ENCODE results near the gene DCX. TPM values are rescaled to one million over a fixed set of nuclear protein-coding genes. Genes with fewer than 3 reads are reported as not detected.

DCX gene
- total and polyA plus RNA-seq, 3 donors from 2014 or later = 0.16 to 0.44 (median 0.19) TPM

DNA sequence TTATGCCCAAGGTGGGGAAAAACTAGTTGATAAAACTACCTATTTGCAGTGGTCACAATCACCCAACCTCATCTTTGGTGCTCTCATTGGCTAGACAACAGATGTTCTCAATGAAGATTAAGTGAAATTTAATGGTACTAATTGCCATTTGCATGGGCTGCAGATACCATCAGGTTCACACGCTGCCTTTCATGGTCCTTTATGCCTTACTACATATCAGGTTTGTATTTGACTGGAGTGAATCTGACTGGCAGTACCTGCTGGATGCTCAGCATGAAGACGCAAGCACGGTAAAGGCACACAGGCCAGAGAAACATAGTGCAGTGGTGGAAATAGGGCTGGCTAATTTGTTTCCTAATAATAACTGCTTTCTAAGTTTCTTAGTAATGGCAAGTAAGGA, 48.3 kb downstream of the DCX start:
- Histone ChIP-seq H3K9me3 (no peaks in the 10 kb centered on the region), H3K36me3 (ENCODE audit: low read depth, missing control alignments) (no peaks in the 10 kb centered on the region), H3K4me1 (no peaks in the 10 kb centered on the region), H3K27me3 (no peaks in the 10 kb centered on the region), H3K27ac (no peak overlapping the region), H3K4me3 (no peak overlapping the region)
- intact Hi-C loops (cut with DNase I; ENCODE audit: low total_unique reads) = no loop called here
- TF ChIP-seq POLR2A (IDR thresholded peaks at IDR 0.05) = no peak
- TF ChIP-seq, protein P1, sequence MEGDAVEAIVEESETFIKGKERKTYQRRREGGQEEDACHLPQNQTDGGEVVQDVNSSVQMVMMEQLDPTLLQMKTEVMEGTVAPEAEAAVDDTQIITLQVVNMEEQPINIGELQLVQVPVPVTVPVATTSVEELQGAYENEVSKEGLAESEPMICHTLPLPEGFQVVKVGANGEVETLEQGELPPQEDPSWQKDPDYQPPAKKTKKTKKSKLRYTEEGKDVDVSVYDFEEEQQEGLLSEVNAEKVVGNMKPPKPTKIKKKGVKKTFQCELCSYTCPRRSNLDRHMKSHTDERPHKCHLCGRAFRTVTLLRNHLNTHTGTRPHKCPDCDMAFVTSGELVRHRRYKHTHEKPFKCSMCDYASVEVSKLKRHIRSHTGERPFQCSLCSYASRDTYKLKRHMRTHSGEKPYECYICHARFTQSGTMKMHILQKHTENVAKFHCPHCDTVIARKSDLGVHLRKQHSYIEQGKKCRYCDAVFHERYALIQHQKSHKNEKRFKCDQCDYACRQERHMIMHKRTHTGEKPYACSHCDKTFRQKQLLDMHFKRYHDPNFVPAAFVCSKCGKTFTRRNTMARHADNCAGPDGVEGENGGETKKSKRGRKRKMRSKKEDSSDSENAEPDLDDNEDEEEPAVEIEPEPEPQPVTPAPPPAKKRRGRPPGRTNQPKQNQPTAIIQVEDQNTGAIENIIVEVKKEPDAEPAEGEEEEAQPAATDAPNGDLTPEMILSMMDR (IDR thresholded peaks at IDR 0.05) = no peak
- WGBS, 2 donors = 83 to 100% methylated on average over 1 to 3 of the region's 3 CpGs
- DNase-seq = no peak

DNA sequence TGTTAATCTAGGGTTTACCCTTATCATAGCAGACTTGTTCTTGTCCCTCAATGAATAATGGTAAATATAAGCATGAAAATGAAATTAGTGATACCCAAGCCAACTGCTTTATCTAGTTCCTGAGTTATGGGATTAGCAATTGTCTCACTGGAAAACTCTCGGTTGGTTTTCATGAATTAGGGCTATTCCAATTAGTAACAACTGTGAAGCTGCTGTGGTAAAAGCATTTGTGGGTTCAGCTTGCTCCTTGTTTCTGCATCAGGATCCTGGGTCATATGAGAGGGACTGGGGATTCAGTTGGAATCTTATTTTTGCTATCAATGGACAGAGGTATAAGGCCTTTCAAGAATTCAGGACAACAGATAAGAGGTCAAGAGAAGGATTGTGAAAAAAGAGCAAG, 50.2 kb downstream of the DCX start:
- no peak overlapping the region for H3K27ac ChIP-seq
- WGBS, 2 donors = 64 to 80% methylated on average over 1 of the region's 1 CpG
- intact Hi-C loops (cut with DNase I; ENCODE audit: low total_unique reads) = no loop called here
- TF ChIP-seq, protein P1 (IDR thresholded peaks at IDR 0.05) = no peak
- no peak for TF ChIP-seq POLR2A (IDR thresholded peaks at IDR 0.05)
- no peak for DNase-seq
- no peak overlapping the region for H3K4me3 ChIP-seq
- H3K27me3 ChIP-seq = no peaks in the 10 kb centered on the region
- no peaks in the 10 kb centered on the region for H3K9me3 ChIP-seq
- H3K36me3 ChIP-seq (ENCODE audit: low read depth, missing control alignments) = no peaks in the 10 kb centered on the region
- no peaks in the 10 kb centered on the region for H3K4me1 ChIP-seq

DNA sequence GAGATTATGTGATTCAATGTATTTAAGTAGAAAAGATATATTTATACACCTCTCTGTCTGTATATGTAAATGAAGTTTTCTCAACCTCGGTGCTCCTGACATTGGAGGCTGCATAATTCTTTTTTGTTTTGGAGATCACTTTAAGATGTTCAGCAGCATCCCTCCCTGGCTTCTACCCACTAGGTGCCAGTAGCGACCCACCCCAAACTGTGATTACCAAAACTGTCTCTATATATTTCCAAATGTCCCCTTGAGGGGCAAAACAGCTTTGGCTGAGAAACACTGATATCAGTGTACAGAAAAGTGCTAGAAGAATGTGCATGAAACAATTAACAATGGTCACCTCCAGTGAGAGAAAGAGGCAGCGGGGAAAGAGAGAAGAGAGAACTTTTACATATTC, 51.2 kb downstream of the DCX start:
- H3K4me3 ChIP-seq = no peak overlapping the region
- TF ChIP-seq, protein P1 (IDR thresholded peaks at IDR 0.05) = no peak
- no peak for TF ChIP-seq POLR2A (IDR thresholded peaks at IDR 0.05)
- no peaks in the 10 kb centered on the region for H3K9me3 ChIP-seq
- H3K36me3 ChIP-seq (ENCODE audit: low read depth, missing control alignments) = no peaks in the 10 kb centered on the region
- no peak overlapping the region for H3K27ac ChIP-seq
- no peaks in the 10 kb centered on the region for H3K4me1 ChIP-seq
- intact Hi-C loops (cut with DNase I; ENCODE audit: low total_unique reads) = no loop called here
- H3K27me3 ChIP-seq = no peaks in the 10 kb centered on the region
- 57 to 78% methylated on average over 3 of the region's 3 CpGs for WGBS, 2 donors
- no peak for DNase-seq

DNA sequence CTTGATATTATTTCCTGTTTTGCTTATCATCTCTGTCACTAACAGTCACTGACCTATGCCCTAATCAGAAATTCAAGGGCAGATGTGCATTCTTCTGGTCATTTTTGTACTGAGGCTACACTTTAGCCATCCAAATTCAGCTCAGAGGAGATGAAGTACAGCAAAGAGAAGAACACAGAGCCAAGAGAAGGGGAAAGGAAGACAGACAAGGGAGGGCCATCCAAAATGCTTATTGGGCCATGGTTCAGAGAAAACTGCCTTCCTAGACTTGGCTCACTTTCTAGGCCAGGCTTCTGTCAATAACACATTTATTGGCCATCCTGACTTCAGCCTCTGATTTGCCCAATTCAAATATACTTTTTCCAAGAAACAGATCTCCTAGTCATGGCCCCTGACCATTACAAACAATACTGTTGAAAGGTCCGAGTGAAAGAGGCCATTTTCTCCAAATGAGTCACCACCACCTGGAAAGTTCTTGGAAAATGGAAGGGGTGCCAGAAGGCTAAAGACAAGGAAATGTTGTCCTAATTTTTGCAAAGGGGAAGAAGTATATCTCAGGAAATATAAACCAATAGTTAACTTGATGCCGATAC, 56.4 kb downstream of the DCX start:
- Histone ChIP-seq H3K27ac (no peak overlapping the region), H3K4me1 (no peaks in the 10 kb centered on the region), H3K4me3 (no peak overlapping the region), H3K36me3 (ENCODE audit: low read depth, missing control alignments) (no peaks in the 10 kb centered on the region), H3K27me3 (no peaks in the 10 kb centered on the region), H3K9me3 (no peaks in the 10 kb centered on the region)
- WGBS, 2 donors = 81 to 87% methylated on average over 2 of the region's 2 CpGs
- TF ChIP-seq POLR2A (IDR thresholded peaks at IDR 0.05) = no peak
- TF ChIP-seq, protein P1 (IDR thresholded peaks at IDR 0.05) = no peak
- intact Hi-C loops (cut with DNase I; ENCODE audit: low total_unique reads) = no loop called here
- no peak for DNase-seq

DNA sequence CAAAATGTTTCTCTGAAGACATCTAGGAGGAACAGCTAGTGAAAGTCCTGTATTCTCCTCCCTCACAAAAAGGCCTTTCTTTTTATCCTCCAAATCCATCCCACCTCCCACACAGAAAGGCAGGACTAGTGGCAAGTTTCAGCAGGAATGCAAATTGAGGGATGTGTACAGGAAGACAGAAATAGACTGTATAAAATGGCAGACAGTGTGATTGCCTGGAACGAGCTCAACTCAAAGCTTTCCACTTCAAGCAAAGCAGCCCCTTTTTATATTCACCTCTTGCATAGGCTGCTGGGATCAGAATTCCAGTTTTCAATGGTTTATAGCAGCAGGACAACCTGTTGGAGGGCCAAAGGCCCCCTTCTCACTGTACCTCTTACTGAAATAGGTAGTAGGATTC, 57.5 kb downstream of the DCX start:
- intact Hi-C loops (cut with DNase I; ENCODE audit: low total_unique reads) = no loop called here
- H3K9me3 ChIP-seq = no peaks in the 10 kb centered on the region
- H3K4me3 ChIP-seq = no peak overlapping the region
- WGBS, 2 donors = 55 to 57% methylated on average over 1 of the region's 1 CpG
- TF ChIP-seq, protein P1 (IDR thresholded peaks at IDR 0.05) = no peak
- TF ChIP-seq POLR2A (IDR thresholded peaks at IDR 0.05) = no peak
- H3K27ac ChIP-seq = no peak overlapping the region
- no peaks in the 10 kb centered on the region for H3K36me3 ChIP-seq (ENCODE audit: low read depth, missing control alignments)
- H3K27me3 ChIP-seq = no peaks in the 10 kb centered on the region
- no peak for DNase-seq
- H3K4me1 ChIP-seq = no peaks in the 10 kb centered on the region
